Heart right ventricle (tissue), 16 donors: ENCODE results near the gene G6PD. TPM values are rescaled to one million over a fixed set of nuclear protein-coding genes. Genes with fewer than 3 reads are reported as not detected.

Experiments
- ATAC-seq, 8 donors: fragments of 200-7000 bp; cut with Tn5 transposase; one replicate each; pipeline ENCODE4 v1.9.1; 2020; ENCODE audit warnings: mild to moderate bottlenecking in 8 of 8, moderate library complexity in 8 of 8, moderate number of reproducible peaks in 1 of 8
- DNase-seq, 2 donors: peaks; one replicate each; pipeline ENCODE4 v3.0.0-alpha.2; 2020
- H3K27ac ChIP-seq, 10 donors: fragments of 200-600 bp; sonication (generic) in 2 of 10; one replicate each; pipeline versions ENCODE4 v1.5.0 to v1.8.0; 2020 to 2022; ENCODE audit warnings: mild to moderate bottlenecking in 3 of 10
- H3K27me3 ChIP-seq, 7 donors: fragments of 200-600 bp; one replicate each; pipeline ENCODE4 v1.8.0; 2021 to 2022; ENCODE audit warnings: mild to moderate bottlenecking in 2 of 7
- H3K36me3 ChIP-seq, 9 donors: fragments of 200-600 bp; sonication (generic) in 1 of 9; one replicate each; pipeline versions ENCODE4 v1.5.0 to v1.8.0; 2020 to 2022; ENCODE audit warnings: mild to moderate bottlenecking in 2 of 9
- H3K4me1 ChIP-seq, 9 donors: fragments of 200-600 bp; sonication (generic) in 1 of 9; one replicate each; pipeline versions ENCODE4 v1.5.0 to v1.8.0; 2020 to 2022; ENCODE audit warnings: mild to moderate bottlenecking in 4 of 9
- H3K4me3 ChIP-seq, 10 donors: fragments of 200-600 bp; sonication (generic) in 2 of 10; one replicate each; pipeline versions ENCODE4 v1.5.0 to v1.8.0; 2020 to 2022; ENCODE audit warnings: mild to moderate bottlenecking in 7 of 10, moderate library complexity in 2 of 10
- H3K9me3 ChIP-seq, 11 donors: fragments of 200-600 bp in 10 of 11; sonication (generic) in 2 of 11; one replicate each; pipeline versions ENCODE4 v1.5.0 to v1.8.0; 2013 to 2022; ENCODE audit warnings: mild to moderate bottlenecking in 2 of 11, control low read depth in 1 of 11, moderate library complexity in 1 of 11
- CTCF ChIP-seq, 9 donors: fragments of 200-600 bp; sonication (generic) in 2 of 9; IDR thresholded peaks; one replicate each; pipeline versions ENCODE4 v1.5.0 to v1.8.0; 2021 to 2022; ENCODE audit warnings: antibody characterized with exemption in 9 of 9, mild to moderate bottlenecking in 5 of 9, moderate library complexity in 1 of 9
- WGBS, 2 donors: extraction: QIAGEN DNeasy Blood & Tissue Kit; methylation state at CpG; one replicate each; pipeline ENCODE4 v1.1.7; 2013; ENCODE audit warnings: inconsistent platforms in 1 of 2; 5-methylcytosine and 5-hydroxymethylcytosine counted together
- intact Hi-C, 10 donors: fragments of 100-400 bp; cut with DNase I; formaldehyde crosslinking; loops; one replicate each; pipeline versions ENCODE4 v1.11.1 to v1.14.2; 2022
- polyA plus RNA-seq, 2 donors: library from polyadenylated mRNA; stranded (reverse); fragments of 200-250 nt; gene quantifications; one replicate each; pipeline ENCODE4 v1.2.3, GENCODE V29; 2013
- total RNA-seq, 10 donors: library from RNA; stranded (reverse); fragmentation: NEBNext Ultra II Directional in 3 of 10; extraction: Animal tissue kit (Norgen Biotek cat#: 25700) in 3 of 10; gene quantifications; one replicate each; pipeline versions ENCODE4 v1.2.1 to v1.2.4, GENCODE V29; 2021 to 2023
- donor health status: Arrhythmogenic right ventricular cardiomyopathy.
- donor health status: ischemic (EF 13 %, LVEDD 7.1; RV severe dilation, severe dysfunction).
- donor health status: healthy with polysubstance abuse.
- donor health status: DM: no; HTN: yes; CAD: no.
- donor health status: DM: no; HTN: no; CAD: no.
- donor health status: ischemic (EF 25% LVEDD 6.9; RV normal size, moderate dysfunction).
- donor health status: ischemic (EF 25% LVEDD 5.7; RV mildly dilated, moderate dysfunction).
- donor health status: healthy.
- donor health status: DM: yes; HTN: yes; CAD: no.
- donor health status: Ischemic cardiomyopathy.
- donor health status: ischemic (EF 35%, LVEDD 5.7; RV mildly dilated, moderate dysfunction).
- donor health status: nonischemic (EF 11% LVEDD 7.7; RV severe dilation, severe dysfunction).
- donor health status: DM: yes; HTN: yes; CAD: no.
- donor health status: PGD.
- donor health status: ischemic (EF 29% LVEDD 5.4; RV normal size, mild dysfunction).
- donor health status: nonischemic (EF 23%, LVEDD 6.1; RV moderate dilation, normal function).

The G6PD gene
- total and polyA plus RNA-seq, 12 donors: 5.0 to 20.9 (median 9.7) TPM

GRCh38 chrX:154517101-154517781 is 29.4 kb downstream of the G6PD start:
- H3K4me3 ChIP-seq: peak overlapping the region in 9 of 10 donors; percentile 23 to 82 (median 73)
- peak overlapping the region; percentile 84 to 99 (median 94) for H3K27ac ChIP-seq
- no peaks in the 10 kb centered on the region for H3K36me3 ChIP-seq
- peaks cover 0 to 27% (median 13%) of the 10 kb centered on the region in 9 donors for H3K4me1 ChIP-seq
- peaks cover 0 to 4% (median 0%) of the 10 kb centered on the region in 11 donors for H3K9me3 ChIP-seq
- ATAC-seq (peak in 5 of 8 donors; percentile 7 to 19 (median 11)), DNase-seq (no peak)
- TF ChIP-seq CTCF (IDR thresholded peaks at IDR 0.05): no peak
- intact Hi-C loops: loop anchor here in 2 of 10 donors (2.0 to 10.0 kb wide), 3 partner anchors 26 to 122 kb away; partner anchors contain the start of genes PLXNA3 (in 1 of the 2), RPL10 (in 1 of the 2) and SLC10A3 (in 1 of the 2)
- H3K27me3 ChIP-seq: peaks cover 0 to 5% (median 0%) of the 10 kb centered on the region in 7 donors
- WGBS, 2 donors: 30 to 37% methylated on average over 24 to 25 of the region's 25 CpGs

DNA sequence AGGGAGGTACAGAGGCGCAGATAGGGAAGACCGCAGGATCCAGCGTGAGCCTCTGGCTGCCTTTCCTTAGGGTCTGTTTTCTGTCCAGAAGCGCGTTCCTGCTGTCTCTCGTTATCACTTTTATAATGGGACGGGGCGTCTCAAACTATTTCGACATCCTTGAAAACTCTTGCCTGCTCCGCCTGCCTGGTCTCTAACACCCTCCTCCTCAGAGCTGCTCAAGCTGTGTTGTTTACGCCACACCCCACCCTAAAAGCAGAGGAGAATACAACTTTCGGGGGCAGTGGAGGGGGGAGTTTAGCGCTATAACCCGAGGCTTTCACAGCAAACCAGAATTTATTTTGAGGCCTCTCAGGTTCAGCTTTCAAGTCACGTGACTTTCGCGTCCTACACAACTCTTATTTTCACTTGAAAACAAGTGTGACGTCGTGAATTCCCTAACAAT is 30.0 kb downstream of the G6PD start:
- WGBS, 2 donors: 2 to 3% methylated on average over 19 of the region's 19 CpGs
- peak; percentile 18 to 75 (median 56) for ATAC-seq
- no peak for DNase-seq
- intact Hi-C loops: loop anchor here in 3 of 10 donors (1.0 to 10.0 kb wide), 4 partner anchors 26 to 122 kb away; partner anchors contain the start of genes SLC10A3 (in 2 of the 3), PLXNA3 (in 1 of the 3) and RPL10 (in 1 of the 3)
- Histone ChIP-seq H3K9me3 (peaks cover 0 to 4% (median 0%) of the 10 kb centered on the region in 11 donors), H3K36me3 (no peaks in the 10 kb centered on the region), H3K27ac (peak overlapping the region; percentile 84 to 99 (median 94)), H3K4me3 (peak overlapping the region in 9 of 10 donors; percentile 23 to 82 (median 73)), H3K27me3 (peaks cover 0 to 5% (median 0%) of the 10 kb centered on the region in 7 donors), H3K4me1 (peaks cover 0 to 27% (median 13%) of the 10 kb centered on the region in 9 donors)
- no peak for TF ChIP-seq CTCF (IDR thresholded peaks at IDR 0.05)

GRCh38 chrX:154515966-154516655 is 30.5 kb downstream of the G6PD start, which contains the start of gene FAM3A:
Gene FAM3A (minus strand): TSS chrX:154516232. CDS start chrX:154515772, 460 bp downstream.
- DNase-seq: peak; percentile 93 to 95
- peak within 1 kb of the TSS; percentile 47 to 82 (median 72) for H3K4me3 ChIP-seq
- peak within 1 kb of the TSS; percentile 84 to 99 (median 94) for H3K27ac ChIP-seq
- no peak for TF ChIP-seq CTCF (IDR thresholded peaks at IDR 0.05)
- no peaks in the 10 kb centered on the region for H3K36me3 ChIP-seq
- H3K9me3 ChIP-seq: peaks cover 0 to 4% (median 0%) of the 10 kb centered on the region in 11 donors
- H3K4me1 ChIP-seq: peaks cover 0 to 27% (median 13%) of the 10 kb centered on the region in 9 donors
- peak; percentile 95 to 98 (median 97) for ATAC-seq
- 0% methylated on average over 10 to 47 of the region's 59 CpGs for WGBS, 2 donors
- peaks cover 0 to 5% (median 0%) of the 10 kb centered on the region in 7 donors for H3K27me3 ChIP-seq
- intact Hi-C loops: loop anchor here in 4 of 10 donors (1.0 to 10.0 kb wide), 5 partner anchors 25 to 121 kb away; partner anchors contain the start of genes SLC10A3 (in 2 of the 4), PLXNA3 (in 1 of the 4) and RPL10 (in 1 of the 4)
